ENCODE data around the gene KRTAP10-3.
"Not testable (repeated sequence)": the region's sequence is repeated elsewhere in the genome, so short reads cannot be mapped to it uniquely, and the experiment has no call there.

KRTAP10-3 gene

DNA sequence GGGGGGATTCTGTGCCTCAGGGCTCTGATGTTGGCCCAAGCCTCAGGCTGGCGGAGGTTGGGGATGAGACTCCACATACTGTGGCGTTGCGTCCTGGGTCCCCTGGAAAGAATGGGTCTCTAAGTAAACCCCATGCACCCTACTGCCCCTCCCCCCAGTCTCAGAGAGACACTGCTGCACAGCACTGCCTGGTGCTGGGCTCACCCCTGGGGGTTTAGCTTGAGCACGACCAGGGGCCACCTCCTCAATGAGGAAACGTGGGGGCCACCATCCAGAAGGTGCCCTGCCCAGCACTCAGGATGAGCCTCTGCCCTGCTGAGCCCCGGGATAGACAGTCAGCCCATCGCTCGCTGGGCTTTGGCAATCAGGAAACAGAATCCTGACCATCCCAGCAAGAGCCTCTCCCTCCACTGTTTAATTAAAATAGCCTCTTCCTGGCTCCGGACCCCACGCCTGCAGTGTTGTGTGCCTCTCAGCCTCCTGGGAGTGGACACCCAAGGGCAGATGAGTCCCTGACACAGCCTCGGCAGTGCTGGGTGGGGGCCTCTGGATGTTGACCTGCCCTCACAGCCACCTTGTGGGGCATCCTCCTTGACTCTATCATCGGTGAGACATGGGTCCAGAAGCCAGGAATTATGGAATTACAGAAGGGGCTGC, 11.4 kb upstream of the KRTAP10-3 start:
- no peak for DNase-seq

DNA sequence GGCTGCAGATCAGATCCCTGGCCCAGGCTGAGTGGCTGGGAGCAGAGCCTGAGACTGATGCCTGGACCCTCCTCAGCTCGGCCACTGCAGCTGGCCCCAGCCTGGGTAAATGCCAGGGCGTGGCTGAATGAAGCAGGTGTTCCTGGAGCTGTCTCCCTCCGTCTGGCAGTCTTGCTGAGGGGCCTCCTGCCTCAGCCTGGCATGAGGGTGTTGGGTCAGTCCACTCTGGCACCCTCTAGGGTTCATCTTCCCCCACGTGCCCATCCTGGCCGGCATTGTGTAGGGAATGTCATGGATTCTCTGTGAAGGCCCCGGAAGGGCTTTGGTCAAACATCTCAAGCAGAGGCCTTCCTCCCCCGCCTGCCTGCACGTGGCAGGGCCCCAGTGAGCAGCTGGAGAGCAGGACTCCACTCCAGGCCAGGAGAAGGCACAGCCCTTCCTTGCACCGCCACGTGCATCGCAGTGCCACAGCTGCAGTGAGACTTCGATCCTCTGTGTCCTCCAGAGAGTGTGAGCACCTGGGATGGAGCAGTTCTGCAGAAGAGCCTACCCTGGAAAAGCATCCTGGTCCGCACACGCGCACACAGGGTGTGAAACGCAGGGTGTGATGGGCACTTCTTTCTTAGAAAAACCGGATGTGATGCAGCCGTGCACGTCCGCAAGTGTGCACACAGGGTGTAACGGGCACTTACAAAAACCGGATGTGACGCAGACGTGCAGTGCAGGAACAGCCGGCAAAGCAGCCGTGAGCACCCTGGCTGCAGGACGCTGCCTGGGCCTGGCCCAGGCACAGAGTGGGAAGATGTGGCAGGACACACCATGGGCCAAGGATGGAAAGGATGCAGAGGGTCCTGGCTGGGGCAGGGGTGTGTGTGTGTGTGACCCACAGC, 10.3 kb upstream of the KRTAP10-3 start:
- no peak for DNase-seq

DNA sequence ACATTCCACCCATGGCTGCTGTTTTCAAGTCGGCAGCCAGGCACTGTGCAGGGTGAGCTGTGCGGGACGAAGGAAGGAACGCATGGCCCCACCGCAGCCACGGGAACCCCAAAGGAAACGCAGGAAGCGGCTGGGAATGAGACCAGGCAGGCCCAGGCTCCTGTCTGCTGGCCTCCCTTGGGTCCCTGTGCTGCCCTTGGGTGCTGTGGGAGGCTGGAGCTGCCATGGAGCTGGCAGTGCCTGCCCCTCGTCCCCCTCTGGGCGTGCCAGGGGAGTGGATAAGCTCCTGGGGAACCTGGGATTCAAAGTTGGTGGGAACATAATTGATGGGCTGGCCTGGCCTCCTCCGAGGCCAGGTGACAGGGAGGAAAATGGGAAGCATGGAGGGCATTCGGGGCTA, 9.7 kb upstream of the KRTAP10-3 start:
- DNase-seq = no peak

DNA sequence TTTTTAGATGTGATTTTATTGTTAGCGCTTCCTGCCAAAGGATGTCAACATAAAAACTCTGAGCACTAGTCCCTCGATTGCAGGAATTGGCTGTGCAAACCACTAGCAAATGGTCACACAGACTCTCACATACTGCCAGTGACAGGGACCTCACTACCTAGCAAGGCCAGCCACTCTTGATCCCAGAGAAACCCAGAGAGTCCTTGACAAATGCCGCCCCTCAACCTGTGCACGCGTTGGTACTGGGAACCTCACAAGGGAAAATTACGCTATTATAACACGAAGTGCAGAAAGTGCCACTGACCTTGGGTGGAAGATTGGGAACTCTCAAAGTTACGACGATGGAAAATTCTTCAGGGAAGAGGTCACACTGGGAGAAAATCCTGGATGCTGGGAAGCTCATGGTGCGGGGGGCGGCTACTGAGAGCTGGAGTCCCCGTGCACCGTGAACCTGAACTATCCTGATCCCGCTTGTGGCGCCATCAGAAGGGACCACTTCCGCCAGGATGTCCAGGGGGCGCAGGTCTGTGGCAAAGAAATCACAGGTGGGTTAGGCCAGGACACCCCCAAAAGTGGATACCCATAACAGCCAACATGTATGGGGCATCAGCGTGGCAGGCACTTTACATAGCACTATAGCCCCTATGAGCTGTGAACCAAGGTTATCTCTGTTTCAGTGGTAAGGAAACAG, 9.0 kb upstream of the KRTAP10-3 start:
- DNase-seq = no peak

DNA sequence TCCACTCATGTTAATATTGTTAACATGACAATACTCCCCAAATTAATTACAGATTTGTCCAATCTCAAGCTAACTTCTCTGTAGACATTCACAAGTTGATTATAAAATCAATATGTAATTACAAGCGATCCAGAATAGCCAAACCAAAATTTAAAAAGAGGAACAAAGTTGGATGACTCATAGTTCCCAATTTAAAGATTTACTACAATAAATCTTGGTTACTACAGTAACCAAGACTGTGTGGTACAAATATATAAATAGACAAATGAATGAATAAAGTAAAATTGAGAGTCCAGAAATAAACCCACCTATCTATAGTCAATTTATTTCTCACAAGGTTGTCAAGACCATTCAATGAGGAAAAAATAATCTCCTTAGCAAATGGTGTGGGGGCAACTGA, 7.8 kb upstream of the KRTAP10-3 start:
- no peak for DNase-seq

DNA sequence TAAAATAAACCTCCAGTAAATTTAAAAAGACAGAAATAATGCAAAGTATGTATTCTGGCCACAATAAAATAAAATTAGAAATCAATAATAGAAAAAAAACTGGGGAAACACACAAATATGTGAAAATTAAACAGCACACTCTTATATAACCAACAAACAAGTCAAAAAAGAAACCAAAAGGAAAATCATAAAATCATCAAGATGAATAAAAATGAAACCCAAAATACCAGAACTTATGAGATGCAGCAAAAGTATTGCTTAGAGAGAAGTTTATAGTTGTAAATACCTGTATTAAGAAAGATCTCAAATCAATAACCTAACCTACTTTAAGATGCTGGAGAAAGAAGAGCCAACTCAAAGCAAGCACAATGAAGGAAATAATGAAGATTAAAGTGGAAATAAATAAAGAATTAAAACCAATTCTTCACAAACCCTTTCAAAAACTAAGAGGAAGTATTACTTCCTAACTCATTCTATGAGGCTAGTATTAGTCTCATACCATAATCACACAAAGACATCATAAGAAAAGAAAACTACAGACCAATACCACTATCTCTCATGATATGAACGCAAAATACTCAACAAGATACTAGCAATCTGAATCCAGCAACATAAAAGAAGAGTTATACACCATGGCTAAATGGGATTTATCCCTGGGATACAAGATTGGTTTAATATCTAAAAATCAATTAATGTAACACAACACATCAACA, 6.4 kb upstream of the KRTAP10-3 start:
- DNase-seq = no peak

DNA sequence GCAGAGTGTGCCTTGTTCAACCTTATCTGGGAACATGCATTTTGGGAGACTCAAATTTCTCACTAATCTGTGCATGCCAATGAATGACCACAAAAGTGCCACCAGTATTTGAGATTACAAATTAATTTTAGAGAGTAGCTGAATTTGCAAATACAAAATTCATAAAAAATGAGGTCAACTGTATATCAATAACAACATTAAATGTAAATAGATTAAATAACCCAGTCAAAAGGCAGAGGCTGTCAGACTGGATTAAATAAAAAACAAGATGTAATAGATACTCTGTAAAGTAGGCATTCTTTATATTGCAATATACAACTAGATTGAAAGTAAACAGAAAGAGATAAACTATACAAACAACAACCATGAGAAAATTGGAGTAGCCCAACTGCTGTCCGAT, 5.5 kb upstream of the KRTAP10-3 start:
- DNase-seq = no peak

DNA sequence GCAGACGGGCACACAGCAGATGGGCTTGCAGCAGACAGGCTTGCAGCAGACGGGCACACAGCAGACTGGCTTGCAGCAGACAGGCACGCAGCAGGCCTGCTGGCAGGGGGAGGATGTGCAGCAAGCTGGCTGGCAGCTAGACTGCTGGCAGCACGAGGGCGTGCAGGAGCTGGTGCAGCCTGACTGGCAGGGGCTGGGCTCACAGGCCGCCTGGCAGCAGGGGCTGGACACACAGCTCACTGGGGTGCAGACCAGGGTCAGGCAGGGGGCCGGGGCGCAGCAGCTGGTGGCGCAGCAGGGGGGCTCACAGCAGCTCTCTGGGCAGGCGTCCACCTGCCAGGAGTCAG, 293 bp downstream of the KRTAP10-3 start:
- not testable (repeated sequence) for DNase-seq

DNA sequence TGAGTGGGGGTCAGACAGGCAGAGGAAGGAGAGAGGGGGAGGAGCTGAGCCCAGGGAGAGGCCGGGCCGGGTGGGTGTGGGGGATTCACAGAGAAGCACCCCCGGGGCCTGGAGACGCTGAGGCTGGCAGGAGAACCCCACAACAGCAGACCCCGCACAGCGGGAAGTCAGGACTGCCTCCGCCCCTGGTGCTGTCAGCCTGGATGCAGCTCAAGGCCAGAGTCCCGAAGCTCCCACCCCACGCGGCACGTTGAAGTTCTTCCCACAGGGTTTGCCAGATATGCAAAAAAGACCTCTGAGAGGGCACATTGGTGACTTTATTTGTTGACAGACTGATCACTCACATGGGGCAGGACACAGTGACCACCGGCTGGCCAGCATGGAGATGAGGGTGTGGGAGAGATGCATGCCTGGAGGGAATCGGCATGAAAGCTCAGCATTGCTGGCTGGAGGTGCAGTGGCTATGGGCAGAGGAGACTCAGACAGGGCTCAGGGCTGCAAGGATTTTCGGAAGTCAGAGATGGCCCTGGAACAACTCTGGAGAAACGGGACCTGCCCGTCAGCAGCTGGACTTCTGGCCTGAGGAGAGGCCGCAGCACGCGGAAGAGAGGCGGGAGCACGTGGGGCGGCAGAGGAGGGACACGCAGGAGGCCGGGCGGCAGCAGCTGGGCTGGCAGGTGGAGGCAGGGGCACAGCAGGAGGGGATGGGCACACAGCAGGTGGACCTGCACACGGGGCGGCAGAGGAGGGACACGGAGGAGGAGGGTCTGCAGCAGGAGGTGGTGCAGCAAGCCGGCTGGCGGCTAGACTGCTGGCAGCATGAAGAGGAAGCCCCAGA, 885 bp downstream of the KRTAP10-3 start:
- no peak for DNase-seq

DNA sequence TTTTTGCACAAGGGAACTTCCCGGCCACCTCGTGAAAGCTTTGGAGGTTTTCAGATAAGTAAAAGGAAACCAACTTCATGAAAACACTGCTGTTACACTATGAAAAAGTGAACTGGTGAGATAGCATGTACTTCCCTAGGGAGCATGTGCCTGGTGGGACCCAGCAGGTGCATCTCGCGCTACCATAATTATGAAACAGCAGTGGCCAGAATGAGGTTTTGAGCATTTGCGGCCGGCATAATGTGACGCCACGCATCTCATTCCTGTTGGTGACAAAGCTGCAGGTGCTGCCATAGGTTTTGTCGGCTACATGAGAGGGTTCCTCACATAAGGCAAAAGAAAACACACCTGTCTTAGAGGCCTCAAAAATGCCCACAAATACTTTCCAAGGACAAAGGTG, 1.7 kb downstream of the KRTAP10-3 start:
- no peak for DNase-seq

DNA sequence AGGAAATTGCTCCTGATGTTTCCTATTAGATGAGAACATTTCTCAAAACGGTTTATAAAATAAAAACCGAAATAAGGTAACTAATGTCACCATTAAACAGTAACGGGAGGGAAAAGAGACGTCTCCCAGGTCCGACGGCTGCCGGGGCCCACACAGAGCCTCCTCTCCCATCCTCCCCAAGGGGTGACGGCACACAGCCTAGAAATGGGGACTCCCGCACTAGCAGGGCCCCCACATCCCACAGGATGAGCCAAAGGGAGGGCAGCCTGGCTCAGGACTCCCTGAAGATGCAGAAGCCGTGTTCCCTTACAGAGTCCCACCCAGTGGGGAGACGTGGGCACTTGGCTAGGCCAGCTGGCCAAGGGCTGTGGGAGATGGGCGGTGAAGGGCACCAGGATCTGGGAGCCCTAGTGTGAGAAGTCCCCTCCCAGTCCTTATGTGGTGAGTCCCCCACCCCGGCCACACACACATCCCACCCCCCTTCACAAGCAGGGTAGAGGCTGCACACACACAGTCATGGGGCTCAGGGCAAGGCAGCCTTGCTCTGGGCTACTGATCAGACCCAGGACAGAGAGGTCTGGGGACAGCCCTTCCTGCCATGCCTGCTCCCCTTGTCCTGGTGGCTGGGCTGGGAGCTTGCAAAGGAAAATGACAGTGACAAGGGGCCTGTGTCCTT, 3.3 kb downstream of the KRTAP10-3 start:
- DNase-seq = no peak

DNA sequence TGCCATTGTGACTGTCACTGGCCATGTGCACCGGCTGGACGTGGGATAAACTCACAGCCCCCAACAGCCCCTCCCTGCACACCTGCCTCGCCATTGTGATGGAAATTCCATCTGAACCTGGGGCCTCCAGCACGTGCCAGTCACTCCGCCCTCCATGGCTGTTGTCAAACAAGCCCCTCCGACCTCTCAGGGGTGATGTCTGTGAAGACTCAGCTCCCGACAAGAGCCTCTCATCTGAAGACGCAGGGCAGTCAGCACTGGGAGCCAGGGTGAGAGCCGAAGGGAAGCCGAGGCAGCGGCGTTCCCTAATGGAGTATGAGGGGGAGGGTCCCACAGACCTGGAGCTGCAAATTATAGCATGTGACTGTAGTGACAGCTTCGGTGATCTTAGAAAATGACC, 5.9 kb downstream of the KRTAP10-3 start:
- no peak for DNase-seq

DNA sequence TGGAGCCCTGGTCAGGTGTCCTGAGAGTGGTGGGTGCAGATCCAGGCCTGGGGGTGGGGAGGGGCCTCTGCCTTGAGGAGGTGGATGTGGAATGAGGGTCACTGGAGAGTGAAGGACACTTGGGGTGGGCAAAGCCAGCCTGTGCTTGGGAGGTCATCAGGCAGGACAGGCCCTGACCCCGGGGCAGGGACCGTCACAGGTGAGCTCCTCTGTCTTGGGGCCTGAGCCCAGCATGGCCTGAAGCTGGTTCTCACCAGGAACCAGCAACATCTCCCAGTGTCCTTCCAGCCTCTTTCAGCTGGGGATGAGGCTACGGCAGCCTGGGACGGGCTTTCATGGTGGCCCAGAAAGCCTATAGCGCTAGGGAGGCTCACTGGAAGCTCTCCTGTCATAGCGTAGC, 6.5 kb downstream of the KRTAP10-3 start:
- DNase-seq = no peak

DNA sequence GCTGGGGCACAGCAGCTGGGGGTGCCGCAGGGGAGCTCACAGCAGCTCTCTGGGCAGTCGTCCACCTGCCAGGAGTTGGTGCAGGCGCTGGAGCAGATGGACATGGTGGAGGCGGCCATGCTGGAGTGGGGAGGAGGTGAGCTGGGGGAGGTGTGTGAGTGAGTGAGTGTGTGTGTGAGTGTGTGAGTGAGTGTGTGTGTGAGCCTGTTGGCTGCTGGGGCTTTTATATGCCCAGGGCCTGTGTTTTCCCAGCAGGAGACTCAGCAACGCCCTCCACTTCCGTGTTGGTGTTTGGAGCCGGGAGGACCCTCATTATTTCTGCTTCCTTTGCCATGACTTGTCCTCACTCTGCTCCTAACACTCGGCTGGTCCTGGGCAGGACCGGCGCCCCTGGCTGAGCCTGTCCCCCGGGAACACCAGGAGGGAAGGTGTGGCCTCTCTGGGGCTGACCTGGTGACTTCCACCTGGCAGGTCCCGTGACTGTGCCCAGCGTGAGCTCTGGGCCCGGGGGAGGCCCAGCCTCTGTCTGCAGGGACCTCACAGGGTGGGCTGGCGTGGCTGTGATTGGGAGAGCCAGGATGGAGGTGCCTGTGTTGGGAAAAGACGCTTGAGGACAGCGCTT, 7.1 kb downstream of the KRTAP10-3 start, which contains the start of gene KRTAP10-2:
Gene KRTAP10-2, minus strand, starts transcription at position 166 of the 622 bp plus-strand sequence. Its CDS starts 47 bp downstream, at position 119.
- DNase-seq = no peak

DNA sequence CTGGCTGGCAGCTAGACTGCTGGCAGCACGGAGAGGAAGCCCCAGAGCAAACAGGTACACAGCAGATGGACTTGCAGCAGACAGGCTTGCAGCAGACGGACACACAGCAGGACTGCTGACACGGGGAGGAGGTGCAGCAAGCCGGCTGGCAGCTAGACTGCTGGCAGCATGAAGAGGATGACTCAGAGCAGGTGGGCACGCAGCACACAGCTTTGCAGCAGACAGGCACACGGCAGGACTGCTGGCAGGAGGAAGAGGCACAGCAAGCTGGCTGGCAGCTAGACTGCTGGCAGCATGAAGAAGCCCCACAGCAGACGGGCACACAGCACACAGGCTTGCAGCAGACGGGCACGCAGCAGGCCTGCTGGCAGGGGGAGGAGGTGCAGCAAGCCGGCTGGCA, 7.8 kb downstream of the KRTAP10-3 start:
- no peak for DNase-seq

DNA sequence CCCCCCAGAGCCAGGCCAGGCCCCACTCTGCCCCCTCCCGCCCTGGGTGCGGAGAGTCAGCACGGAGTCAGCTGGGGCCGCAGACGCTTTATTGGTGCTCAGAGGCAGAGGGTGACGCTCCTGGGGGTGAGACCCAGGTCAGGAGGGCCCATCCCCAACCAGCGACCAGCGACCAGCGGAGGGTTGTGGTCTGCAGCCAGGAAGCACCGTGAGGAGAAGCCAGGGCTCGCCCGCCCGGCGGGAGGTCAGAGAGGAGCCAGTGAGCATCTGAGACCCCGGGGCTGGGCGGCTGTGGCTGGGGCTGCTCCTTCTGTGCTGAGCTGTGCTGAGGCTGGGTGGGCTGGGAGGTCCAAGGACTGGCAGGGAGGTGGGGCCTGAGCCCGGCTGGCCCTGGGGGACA, 8.3 kb downstream of the KRTAP10-3 start:
- not testable (repeated sequence) for DNase-seq

DNA sequence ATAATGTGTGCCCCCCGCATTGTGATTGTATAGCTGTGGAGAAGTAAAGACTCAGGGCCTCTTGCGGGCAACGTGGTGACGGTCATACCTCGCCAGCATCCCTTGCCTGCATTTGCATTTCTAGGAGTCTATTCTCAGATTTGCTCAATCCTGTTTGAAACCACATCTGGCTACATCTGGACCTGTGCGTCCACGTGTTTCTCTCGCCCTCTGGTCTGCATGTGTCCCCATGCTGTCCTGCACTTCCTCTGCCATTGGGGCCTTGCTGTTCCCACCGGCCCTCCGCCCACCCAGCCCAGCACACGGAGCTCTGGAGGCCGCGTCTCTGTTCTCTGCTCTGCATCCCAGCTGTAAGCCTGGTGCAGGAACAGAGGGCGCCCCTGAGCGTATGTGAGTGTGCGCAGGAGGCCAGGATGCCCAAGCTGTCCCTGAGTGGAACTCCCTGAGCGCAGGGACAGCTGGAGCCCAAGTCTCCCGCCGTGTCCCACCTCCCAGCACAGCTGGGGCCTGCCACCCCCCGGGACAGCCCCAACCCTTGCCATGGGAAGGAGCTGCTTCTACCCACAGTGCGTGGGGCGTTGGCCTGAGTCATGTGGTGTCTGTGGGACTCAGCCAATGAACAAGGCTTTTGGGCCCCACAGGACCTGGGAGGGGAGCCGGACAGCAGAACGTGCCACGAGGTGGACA, 8.9 kb downstream of the KRTAP10-3 start:
- no peak for DNase-seq

DNA sequence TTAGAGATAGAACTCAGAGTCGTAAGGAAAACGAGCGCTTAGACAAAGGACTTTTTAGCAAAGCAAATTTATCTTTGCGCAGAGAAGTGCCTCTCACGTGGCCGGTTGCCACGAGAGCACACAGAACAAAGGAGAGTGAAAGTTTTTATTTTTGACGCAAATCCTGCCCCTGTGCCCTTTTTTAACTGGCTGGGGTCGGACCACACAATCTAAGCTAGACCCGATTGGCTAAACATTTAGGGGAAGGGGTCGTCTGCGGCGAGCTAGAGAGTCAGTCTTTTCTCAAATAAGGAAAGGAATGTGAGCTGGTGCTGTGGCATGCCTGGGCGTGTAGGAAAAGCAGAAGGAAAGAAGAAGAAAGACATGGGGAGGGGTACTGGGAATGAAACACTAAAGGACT, 9.7 kb downstream of the KRTAP10-3 start:
- DNase-seq = no peak

DNA sequence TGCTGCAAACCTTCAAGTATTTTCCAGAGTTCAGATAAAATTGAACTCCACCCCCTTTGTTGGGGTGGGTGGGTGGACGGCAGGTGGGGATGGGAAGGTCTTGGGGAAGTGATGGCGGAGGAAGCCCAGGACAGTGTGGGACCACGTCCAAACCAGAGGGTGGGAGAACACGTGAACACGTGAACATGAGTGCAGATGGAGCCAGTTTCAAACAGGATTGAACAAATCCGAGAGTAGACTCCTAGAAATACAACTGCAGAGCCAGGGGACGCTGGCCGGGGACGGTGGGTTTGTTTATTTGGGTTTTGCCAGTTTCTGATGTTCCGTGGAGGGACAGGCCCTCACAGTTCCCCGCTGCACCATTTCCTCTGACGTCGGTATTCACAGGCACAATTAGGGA, 10.2 kb downstream of the KRTAP10-3 start:
- DNase-seq = no peak

DNA sequence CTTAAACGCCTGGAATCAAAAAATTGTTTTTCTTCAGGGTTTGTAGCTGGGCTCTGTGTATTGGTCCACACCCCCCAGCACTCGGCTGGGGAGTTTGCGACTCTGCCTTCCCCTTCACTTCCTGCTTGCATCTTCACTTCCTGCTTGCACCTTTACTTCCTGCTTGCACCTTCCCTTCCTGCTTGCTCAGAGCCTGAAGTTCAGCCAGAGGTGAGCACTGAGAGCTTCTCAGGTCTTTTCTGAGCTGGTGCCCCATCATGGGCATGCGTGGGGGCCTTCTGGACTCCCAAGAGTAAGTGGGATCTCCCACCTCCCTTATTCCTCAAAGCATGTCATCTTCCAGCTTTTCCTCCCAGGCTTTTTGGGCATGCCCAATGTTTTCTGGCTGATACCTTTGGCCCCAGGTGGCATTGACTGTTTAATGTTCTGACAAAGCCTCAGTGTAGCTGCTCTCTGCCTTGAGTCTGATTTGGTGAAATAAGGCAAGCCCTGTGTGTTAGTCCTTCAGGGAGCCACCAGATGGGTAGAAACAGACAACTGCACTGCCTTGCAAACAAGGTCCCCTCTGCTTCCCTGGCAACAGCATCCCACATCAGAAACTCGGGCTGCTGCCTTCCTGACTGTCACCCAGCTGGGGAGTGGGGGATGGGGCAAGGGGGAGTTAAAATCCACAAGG, 10.8 kb downstream of the KRTAP10-3 start:
- DNase-seq = no peak
